PFSK-1 (cell line): ENCODE measurements around the gene TSPO.

ENCODE experiments used
- FOXP2 ChIP-seq: optimal IDR thresholded peaks from 2 replicates; pipeline ENCODE3; 2011; ENCODE audit warnings: borderline replicate concordance, control low read depth, inconsistent platforms; ENCODE audit not compliant: insufficient read depth; ENCODE audit errors: extremely low read length, extremely low read depth
- POLR2AphosphoS5 ChIP-seq: IDR thresholded peaks from 2 replicates; pipeline ENCODE4 v1.6.1; 2012; ENCODE audit warnings: low read depth, mild to moderate bottlenecking, control low read depth, low read length, moderate library complexity
- REST ChIP-seq, 2 experiments: IDR thresholded peaks; 2 replicates each; pipeline versions ENCODE4 v1.6.1 to v1.8.0; 2011 to 2012; ENCODE audit warnings: low read depth in 2 of 2, low read length in 2 of 2, control low read depth in 1 of 2, inconsistent platforms in 1 of 2, mild to moderate bottlenecking in 1 of 2, moderate library complexity in 1 of 2; ENCODE audit not compliant: insufficient read depth in 1 of 2
- SIN3A ChIP-seq: IDR thresholded peaks from 2 replicates; pipeline ENCODE4 v1.6.1; 2012; ENCODE audit warnings: mild to moderate bottlenecking, low read length, moderate library complexity, borderline replicate concordance; ENCODE audit not compliant: insufficient read depth
- TAF1 ChIP-seq: IDR thresholded peaks from 2 replicates; pipeline ENCODE4 v1.6.1; 2012; ENCODE audit warnings: low read length, control low read depth, borderline replicate concordance; ENCODE audit not compliant: insufficient read depth

The TSPO gene

GRCh38 chr22:43170131-43170480 is 18.7 kb downstream of the TSPO start:
- no peak for TF ChIP-seq POLR2AphosphoS5
- no peak for TF ChIP-seq TAF1
- no peak for TF ChIP-seq FOXP2
- TF ChIP-seq SIN3A = no peak
- no peak for TF ChIP-seq REST (IDR thresholded peaks at IDR 0.05; ENCODE audit: insufficient read depth in 1 of 2, low read depth in 2 of 2, low read length in 2 of 2)

GRCh38 chr22:43171019-43171491 is 19.7 kb downstream of the TSPO start:
- TF ChIP-seq REST (IDR thresholded peaks at IDR 0.05; ENCODE audit: insufficient read depth in 1 of 2, low read depth in 2 of 2, low read length in 2 of 2) (no peak), SIN3A (no peak)

- no peak for TF ChIP-seq POLR2AphosphoS5
- no peak for TF ChIP-seq SIN3A
- TF ChIP-seq FOXP2 = no peak
- TF ChIP-seq TAF1 = no peak
These were observed 20.2 kb downstream of the TSPO start for GRCh38 chr22:43171607-43172006.

- TF ChIP-seq TAF1 (no peak), FOXP2 (no peak), SIN3A (no peak), REST (IDR thresholded peaks at IDR 0.05; ENCODE audit: insufficient read depth in 1 of 2, low read depth in 2 of 2, low read length in 2 of 2) (no peak), POLR2AphosphoS5 (no peak)
These were observed 20.8 kb downstream of the TSPO start for GRCh38 chr22:43172191-43172590.

- TF ChIP-seq FOXP2 = no peak
- TF ChIP-seq REST (IDR thresholded peaks at IDR 0.05; ENCODE audit: insufficient read depth in 1 of 2, low read depth in 2 of 2, low read length in 2 of 2) = no peak
- TF ChIP-seq SIN3A = no peak
- no peak for TF ChIP-seq POLR2AphosphoS5
- TF ChIP-seq TAF1 = no peak
These were observed 22.2 kb downstream of the TSPO start for GRCh38 chr22:43173566-43173965.
